Nephron progenitor cell (in vitro differentiated cells): Measurements from ENCODE around the gene ALLC.

ENCODE experiments used
- DNase-seq: peaks from one replicate; pipeline ENCODE4 v3.0.0; 2021
- H3K27ac Mint-ChIP-seq: 2 replicates; pipeline ENCODE4 v1.8.0; 2021; ENCODE audit warnings: mild to moderate bottlenecking, moderate library complexity, mixed read lengths
- H3K27me3 Mint-ChIP-seq: 2 replicates; pipeline ENCODE4 v1.8.0; 2021; ENCODE audit warnings: mild to moderate bottlenecking, low read depth, mixed read lengths; ENCODE audit not compliant: poor library complexity
- H3K36me3 Mint-ChIP-seq: 2 replicates; pipeline ENCODE4 v1.8.0; 2021; ENCODE audit warnings: low read depth, mixed read lengths
- H3K4me1 Mint-ChIP-seq: 2 replicates; pipeline ENCODE4 v1.8.0; 2021; ENCODE audit warnings: mixed read lengths
- H3K4me3 Mint-ChIP-seq: 2 replicates; pipeline ENCODE4 v1.8.0; 2021; ENCODE audit warnings: mild to moderate bottlenecking, moderate library complexity, mixed read lengths
- H3K9me3 Mint-ChIP-seq: 2 replicates; pipeline ENCODE4 v1.8.0; 2021; ENCODE audit warnings: mild to moderate bottlenecking, moderate library complexity, mixed read lengths
- TF ChIP-seq, protein P1 (sequence below): fragments of 200-600 bp; sonication (generic); IDR thresholded peaks from 2 replicates; pipeline ENCODE4 v1.5.0; 2021; ENCODE audit warnings: antibody characterized with exemption

ALLC gene

GRCh38 chr2:3645745-3646389 lies 12.1 kb upstream of the ALLC start:
- Mint-ChIP-seq H3K4me1 (peaks cover 10% of the 10 kb centered on the region), H3K27ac (no peak overlapping the region), H3K27me3 (peaks cover 21% of the 10 kb centered on the region), H3K9me3 (no peaks in the 10 kb centered on the region), H3K4me3 (no peak overlapping the region), H3K36me3 (no peaks in the 10 kb centered on the region)
- DNase-seq, result no peak
- TF ChIP-seq, protein P1, sequence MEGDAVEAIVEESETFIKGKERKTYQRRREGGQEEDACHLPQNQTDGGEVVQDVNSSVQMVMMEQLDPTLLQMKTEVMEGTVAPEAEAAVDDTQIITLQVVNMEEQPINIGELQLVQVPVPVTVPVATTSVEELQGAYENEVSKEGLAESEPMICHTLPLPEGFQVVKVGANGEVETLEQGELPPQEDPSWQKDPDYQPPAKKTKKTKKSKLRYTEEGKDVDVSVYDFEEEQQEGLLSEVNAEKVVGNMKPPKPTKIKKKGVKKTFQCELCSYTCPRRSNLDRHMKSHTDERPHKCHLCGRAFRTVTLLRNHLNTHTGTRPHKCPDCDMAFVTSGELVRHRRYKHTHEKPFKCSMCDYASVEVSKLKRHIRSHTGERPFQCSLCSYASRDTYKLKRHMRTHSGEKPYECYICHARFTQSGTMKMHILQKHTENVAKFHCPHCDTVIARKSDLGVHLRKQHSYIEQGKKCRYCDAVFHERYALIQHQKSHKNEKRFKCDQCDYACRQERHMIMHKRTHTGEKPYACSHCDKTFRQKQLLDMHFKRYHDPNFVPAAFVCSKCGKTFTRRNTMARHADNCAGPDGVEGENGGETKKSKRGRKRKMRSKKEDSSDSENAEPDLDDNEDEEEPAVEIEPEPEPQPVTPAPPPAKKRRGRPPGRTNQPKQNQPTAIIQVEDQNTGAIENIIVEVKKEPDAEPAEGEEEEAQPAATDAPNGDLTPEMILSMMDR, result no peak

DNA sequence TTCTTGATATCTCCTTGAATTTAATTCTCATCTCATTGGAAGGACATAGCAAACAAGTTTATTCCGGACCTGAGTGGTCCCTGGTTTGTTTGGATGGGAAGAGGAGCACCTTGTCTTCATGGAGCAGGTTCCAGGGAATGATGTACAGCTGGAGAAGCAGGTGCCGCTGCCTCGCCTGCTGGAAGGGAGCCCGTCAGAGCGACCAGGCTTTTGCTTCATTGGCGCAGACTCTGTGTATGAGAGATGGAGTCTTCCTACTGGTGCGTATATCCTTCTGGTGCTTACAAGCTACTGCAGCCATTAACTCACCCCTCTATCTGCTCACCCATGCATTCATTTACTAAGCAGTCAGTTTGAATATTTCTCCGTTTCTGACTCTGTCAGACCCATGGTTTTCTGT lies 11.6 kb upstream of the ALLC start:
- H3K27me3 Mint-ChIP-seq, result peaks cover 19% of the 10 kb centered on the region
- H3K27ac Mint-ChIP-seq, result no peak overlapping the region
- H3K4me1 Mint-ChIP-seq, result peaks cover 16% of the 10 kb centered on the region
- no peaks in the 10 kb centered on the region for H3K36me3 Mint-ChIP-seq
- no peaks in the 10 kb centered on the region for H3K9me3 Mint-ChIP-seq
- TF ChIP-seq, protein P1, result no peak
- no peak for DNase-seq
- no peak overlapping the region for H3K4me3 Mint-ChIP-seq

DNA sequence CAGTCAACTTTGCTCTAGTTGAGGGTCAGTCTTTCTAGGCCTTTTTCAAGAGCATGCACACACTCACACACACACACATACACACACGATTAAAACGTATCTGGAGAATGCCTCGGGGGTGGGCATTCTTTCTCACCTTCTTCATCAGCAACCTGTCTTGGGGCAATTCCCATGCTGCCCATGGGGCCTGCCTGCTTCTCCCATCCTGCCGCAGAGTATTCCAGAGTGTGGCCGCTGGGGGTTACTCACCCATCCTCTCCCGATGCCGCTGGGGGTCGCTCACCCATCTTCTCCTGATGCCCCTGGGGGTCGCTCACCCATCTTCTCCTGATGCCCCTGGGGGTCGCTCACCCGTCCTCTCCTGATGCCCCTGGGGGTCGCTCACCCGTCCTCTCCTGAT lies 10.8 kb upstream of the ALLC start:
- Mint-ChIP-seq H3K9me3 (no peaks in the 10 kb centered on the region), H3K27ac (no peak overlapping the region), H3K36me3 (no peaks in the 10 kb centered on the region), H3K27me3 (peaks cover 18% of the 10 kb centered on the region), H3K4me3 (no peak overlapping the region), H3K4me1 (peaks cover 24% of the 10 kb centered on the region)
- TF ChIP-seq, protein P1, result no peak
- no peak for DNase-seq

DNA sequence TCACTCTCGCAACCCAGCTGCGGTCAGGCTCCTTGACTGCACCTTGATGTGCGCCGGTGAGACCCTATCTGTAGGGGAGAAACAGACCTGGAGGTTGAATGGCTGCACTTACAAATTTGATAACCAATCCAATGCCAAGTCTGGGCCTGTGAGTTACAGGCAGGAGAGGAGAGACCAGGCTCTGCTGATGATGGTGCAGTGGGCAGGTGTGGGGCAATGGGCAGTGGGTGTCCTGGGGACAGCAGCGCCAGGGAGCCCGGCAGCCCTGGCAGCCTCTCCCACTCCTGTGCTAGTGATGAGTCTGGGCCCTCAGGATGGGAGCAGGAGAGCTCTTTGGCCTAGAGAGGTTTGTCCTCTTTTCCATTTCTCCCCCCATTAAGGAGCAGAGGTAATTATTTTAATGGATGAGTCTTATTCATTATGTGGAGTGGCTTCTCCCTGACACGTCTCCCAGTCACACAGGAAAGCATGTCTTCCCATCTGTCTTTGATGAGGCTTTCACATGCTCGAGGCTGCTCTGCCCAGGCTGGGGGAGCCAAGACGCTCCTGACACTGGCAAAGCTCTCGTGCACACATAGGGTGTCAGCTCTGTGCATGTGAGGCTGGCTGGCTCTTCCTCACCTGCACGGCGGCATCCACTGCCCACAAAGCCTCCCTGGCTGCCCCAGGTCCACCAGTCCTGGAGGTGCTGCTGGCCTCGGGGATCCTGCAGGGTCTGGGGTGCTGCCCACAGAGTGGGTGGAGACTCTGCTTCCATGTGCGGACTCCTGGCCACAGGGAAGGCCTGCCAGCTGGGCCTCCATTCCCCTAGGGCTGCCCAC lies 10.0 kb upstream of the ALLC start:
- Mint-ChIP-seq H3K4me3 (no peak overlapping the region), H3K36me3 (no peaks in the 10 kb centered on the region), H3K9me3 (no peaks in the 10 kb centered on the region), H3K4me1 (peaks cover 22% of the 10 kb centered on the region), H3K27ac (no peak overlapping the region), H3K27me3 (peaks cover 16% of the 10 kb centered on the region)
- DNase-seq, result no peak
- TF ChIP-seq, protein P1, result no peak

DNA sequence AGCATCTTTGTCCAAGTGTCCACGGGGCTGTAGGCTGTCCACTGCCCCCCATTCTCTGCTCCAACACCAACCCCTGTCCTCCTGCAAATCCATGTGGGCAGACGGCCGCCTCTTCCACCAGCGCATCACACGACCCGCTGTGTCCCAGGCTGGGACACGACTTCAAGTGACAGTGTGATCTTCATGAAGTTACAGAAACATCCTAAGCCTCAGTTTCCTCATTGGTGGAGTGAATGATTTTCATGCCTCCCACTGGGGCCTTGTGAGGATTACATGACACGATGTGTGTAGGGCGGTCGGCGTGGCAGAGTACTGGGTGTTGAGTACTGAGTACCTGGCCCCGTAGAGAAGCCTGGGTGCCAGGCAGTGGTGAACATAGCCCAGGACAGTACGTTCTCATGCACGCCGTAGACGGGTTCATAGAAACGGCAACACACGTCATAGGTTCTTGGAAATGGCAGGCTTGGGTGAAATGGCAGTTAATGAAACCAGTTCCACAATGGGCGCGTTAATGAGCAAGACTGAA lies 9.3 kb upstream of the ALLC start:
- Mint-ChIP-seq H3K27ac (no peak overlapping the region), H3K9me3 (no peaks in the 10 kb centered on the region), H3K4me3 (no peak overlapping the region), H3K36me3 (no peaks in the 10 kb centered on the region), H3K4me1 (peaks cover 20% of the 10 kb centered on the region), H3K27me3 (peaks cover 17% of the 10 kb centered on the region)
- no peak for DNase-seq
- TF ChIP-seq, protein P1, result no peak
